Measurements from ENCODE around the gene MICALL2.

Gene MICALL2

GRCh38 chr7:1419310-1419634 is 40.0 kb downstream of the MICALL2 start:
- no peak for DNase-seq (ENCODE audit: low read depth in 4 of 4, low spot score in 1 of 4)

- DNase-seq (ENCODE audit: low read depth in 4 of 4, low spot score in 1 of 4), result no peak
These were observed 40.6 kb downstream of the MICALL2 start for GRCh38 chr7:1418505-1419309.

GRCh38 chr7:1415389-1415990 is 43.8 kb downstream of the MICALL2 start:
- no peak for DNase-seq (ENCODE audit: low read depth in 4 of 4, low spot score in 1 of 4)

- DNase-seq (ENCODE audit: low read depth in 4 of 4, low spot score in 1 of 4), result no peak
These were observed 45.2 kb downstream of the MICALL2 start for GRCh38 chr7:1413936-1414639.

- DNase-seq (ENCODE audit: low read depth in 4 of 4, low spot score in 1 of 4), result peak; percentile 82 to 97 (median 86)
These were observed 46.7 kb downstream of the MICALL2 start for GRCh38 chr7:1412322-1413261.

GRCh38 chr7:1411414-1411813 is 47.9 kb downstream of the MICALL2 start:
- DNase-seq (ENCODE audit: low read depth in 4 of 4, low spot score in 1 of 4), result no peak

GRCh38 chr7:1410992-1411391 is 48.3 kb downstream of the MICALL2 start:
- DNase-seq (ENCODE audit: low read depth in 4 of 4, low spot score in 1 of 4), result no peak

- DNase-seq (ENCODE audit: low read depth in 4 of 4, low spot score in 1 of 4), result no peak
These were observed 49.7 kb downstream of the MICALL2 start for GRCh38 chr7:1409555-1409954.

- DNase-seq (ENCODE audit: low read depth in 4 of 4, low spot score in 1 of 4), result no peak
These were observed 50.8 kb downstream of the MICALL2 start for GRCh38 chr7:1408466-1408865.

GRCh38 chr7:1407892-1408291 is 51.4 kb downstream of the MICALL2 start:
- DNase-seq (ENCODE audit: low read depth in 4 of 4, low spot score in 1 of 4), result no peak

GRCh38 chr7:1404898-1405548 is 54.2 kb downstream of the MICALL2 start:
- DNase-seq (ENCODE audit: low read depth in 4 of 4, low spot score in 1 of 4), result no peak

- DNase-seq (ENCODE audit: low read depth in 4 of 4, low spot score in 1 of 4), result no peak
These were observed 54.8 kb downstream of the MICALL2 start for GRCh38 chr7:1404460-1404809.

- DNase-seq (ENCODE audit: low read depth in 4 of 4, low spot score in 1 of 4), result no peak
These were observed 55.4 kb downstream of the MICALL2 start for GRCh38 chr7:1403638-1404459.

GRCh38 chr7:1402791-1403637 is 56.3 kb downstream of the MICALL2 start:
- no peak for DNase-seq (ENCODE audit: low read depth in 4 of 4, low spot score in 1 of 4)

- DNase-seq (ENCODE audit: low read depth in 4 of 4, low spot score in 1 of 4), result no peak
These were observed 57.0 kb downstream of the MICALL2 start for GRCh38 chr7:1402110-1402790.

- DNase-seq (ENCODE audit: low read depth in 4 of 4, low spot score in 1 of 4), result no peak
These were observed 58.3 kb downstream of the MICALL2 start for GRCh38 chr7:1401011-1401410.

GRCh38 chr7:1400371-1400770 is 58.9 kb downstream of the MICALL2 start:
- no peak for DNase-seq (ENCODE audit: low read depth in 4 of 4, low spot score in 1 of 4)
